Activated naive CD4-positive, alpha-beta T cell treated with anti-CD3 and anti-CD28 coated beads, Interleukin-2, amount 10 ng/mL, durations not matched to agents 7 days and 5 days (primary cell): ENCODE data around the gene LRBA.

ENCODE experiments used
- CTCF ChIA-PET: fragments of 350-600 bp; sonication (Branson Sonifier 250); formaldehyde crosslinking; loops from one replicate; lab custom pipeline; 2021; ENCODE audit warnings: antibody characterized with exemption; lab: Charles Lee
- DNase-seq: peaks from one replicate; pipeline ENCODE4 v3.0.0-alpha.2; 2020
- H3K27ac Mint-ChIP-seq: one replicate; pipeline ENCODE4 v1.8.0; 2021; ENCODE audit warnings: mild to moderate bottlenecking, moderate library complexity, mixed read lengths
- H3K27me3 Mint-ChIP-seq: one replicate; pipeline ENCODE4 v1.8.0; 2021; ENCODE audit warnings: mild to moderate bottlenecking, mixed read lengths
- H3K36me3 Mint-ChIP-seq: one replicate; pipeline ENCODE4 v1.8.0; 2021; ENCODE audit warnings: mixed read lengths
- H3K4me1 Mint-ChIP-seq: one replicate; pipeline ENCODE4 v1.8.0; 2021; ENCODE audit warnings: mixed read lengths
- H3K4me3 Mint-ChIP-seq: one replicate; pipeline ENCODE4 v1.8.0; 2021; ENCODE audit warnings: mild to moderate bottlenecking, moderate library complexity, mixed read lengths
- H3K9me3 Mint-ChIP-seq: one replicate; pipeline ENCODE4 v1.8.0; 2021; ENCODE audit warnings: mixed read lengths

The LRBA gene

DNA sequence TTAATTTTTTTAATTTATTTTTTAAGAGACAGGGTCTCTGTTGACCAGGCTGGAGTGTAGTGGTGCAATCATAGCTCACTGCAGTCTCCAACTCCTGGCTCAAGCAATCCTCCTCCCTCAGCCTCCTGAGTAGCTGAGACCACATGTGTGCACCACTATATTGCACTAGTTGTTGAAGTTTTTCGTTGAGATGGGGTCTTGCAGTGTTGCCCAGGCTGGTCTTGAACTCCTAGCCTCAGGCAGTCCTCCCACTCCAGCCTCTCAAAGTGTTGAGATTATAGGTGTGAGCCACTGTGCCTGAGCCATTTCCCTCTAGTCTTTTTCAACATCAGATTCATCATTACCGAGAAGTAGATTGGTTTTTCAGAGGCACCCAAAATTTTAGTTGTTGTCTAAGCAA, 771.2 kb downstream of the LRBA start:
- Mint-ChIP-seq H3K27me3 (peaks cover 9% of the 10 kb centered on the region), H3K4me3 (no peak overlapping the region)
- CTCF ChIA-PET, result interaction anchor here (0.7 to 2.6 kb wide), 9 partner anchors 9 to 623 kb away, joined by 3 to 12 read pairs (median 4); no protein-coding TSS in a partner anchor

GRCh38 chr4:150242820-150243458, 772.1 kb downstream of the LRBA start:
- no peak overlapping the region for H3K4me3 Mint-ChIP-seq
- no peaks in the 10 kb centered on the region for H3K36me3 Mint-ChIP-seq
- no peak overlapping the region for H3K27ac Mint-ChIP-seq
- H3K4me1 Mint-ChIP-seq, result no peaks in the 10 kb centered on the region
- H3K27me3 Mint-ChIP-seq, result peaks cover 9% of the 10 kb centered on the region
- DNase-seq, result no peak
- CTCF ChIA-PET, result interaction anchor here (0.6 to 2.6 kb wide), 21 partner anchors 8 to 817 kb away, joined by 3 to 12 read pairs (median 4); no protein-coding TSS in a partner anchor
- no peaks in the 10 kb centered on the region for H3K9me3 Mint-ChIP-seq

More for the DNA sequence above, 771.2 kb downstream of the LRBA start:
- no peak for DNase-seq
- Mint-ChIP-seq H3K36me3 (no peaks in the 10 kb centered on the region), H3K4me1 (no peaks in the 10 kb centered on the region), H3K9me3 (no peaks in the 10 kb centered on the region), H3K27ac (no peak overlapping the region)

DNA sequence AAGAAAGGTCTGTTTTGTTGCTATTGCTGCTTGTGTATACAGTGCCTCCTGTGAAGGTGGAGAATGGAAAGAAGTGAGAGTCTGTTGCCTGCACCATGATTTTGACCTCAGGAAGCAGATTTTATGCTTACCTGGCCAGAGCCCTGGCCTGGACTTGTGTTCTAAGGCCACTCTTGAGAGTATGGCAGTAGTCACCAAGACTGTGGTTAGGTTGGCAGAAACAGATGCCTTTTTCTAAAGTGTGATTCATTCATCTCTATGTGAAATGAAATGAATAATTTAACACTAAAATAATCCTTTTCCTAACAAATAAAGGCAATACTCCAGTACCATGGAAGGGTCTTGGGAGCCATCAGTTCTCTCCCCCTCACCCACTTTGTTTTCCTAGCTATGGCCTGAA, 775.1 kb downstream of the LRBA start:
- no peaks in the 10 kb centered on the region for H3K36me3 Mint-ChIP-seq
- DNase-seq, result no peak
- H3K4me3 Mint-ChIP-seq, result no peak overlapping the region
- CTCF ChIA-PET, result no interaction called here
- no peaks in the 10 kb centered on the region for H3K4me1 Mint-ChIP-seq
- no peaks in the 10 kb centered on the region for H3K9me3 Mint-ChIP-seq
- H3K27ac Mint-ChIP-seq, result no peak overlapping the region
- H3K27me3 Mint-ChIP-seq, result peaks cover 13% of the 10 kb centered on the region

GRCh38 chr4:150238591-150238990, 776.5 kb downstream of the LRBA start:
- no peaks in the 10 kb centered on the region for H3K4me1 Mint-ChIP-seq
- no peak overlapping the region for H3K27ac Mint-ChIP-seq
- no peaks in the 10 kb centered on the region for H3K36me3 Mint-ChIP-seq
- no peak overlapping the region for H3K4me3 Mint-ChIP-seq
- no peak for DNase-seq
- CTCF ChIA-PET, result no interaction called here
- no peaks in the 10 kb centered on the region for H3K9me3 Mint-ChIP-seq
- peaks cover 14% of the 10 kb centered on the region for H3K27me3 Mint-ChIP-seq

DNA sequence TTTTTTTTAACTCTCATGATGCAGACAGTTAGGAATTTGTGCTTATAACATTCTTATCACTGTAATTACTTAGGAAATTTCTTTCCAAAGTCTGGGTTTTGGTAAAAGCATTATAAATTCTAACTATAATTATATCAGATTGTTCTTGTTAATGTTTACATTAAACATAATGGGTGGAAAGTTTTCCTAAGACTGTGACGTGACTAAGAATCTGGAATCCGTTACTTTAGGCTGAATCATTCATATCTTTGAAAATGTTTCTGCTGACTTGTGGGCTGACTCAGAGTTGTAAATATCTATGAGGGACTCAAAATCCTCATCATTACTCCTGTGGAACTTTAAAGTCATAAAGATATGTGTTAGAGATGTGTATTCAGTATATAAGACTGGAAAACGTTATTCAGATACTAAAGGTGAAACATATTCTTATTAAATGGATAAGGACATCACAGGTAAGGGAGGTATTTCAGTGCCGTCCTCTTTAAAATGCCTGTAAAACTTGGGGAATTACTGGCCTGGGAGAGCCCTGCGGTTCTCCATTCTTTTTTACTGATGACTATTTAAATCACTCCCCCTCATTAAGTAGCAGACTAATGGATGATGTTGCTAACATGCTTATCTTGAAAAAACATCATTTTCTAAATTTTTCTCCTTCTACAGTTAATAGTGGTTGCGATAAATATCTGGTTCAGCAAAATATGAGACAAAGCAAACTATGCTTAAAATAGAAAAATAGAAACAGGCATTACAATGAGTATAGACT, 777.8 kb downstream of the LRBA start:
- Mint-ChIP-seq H3K9me3 (no peaks in the 10 kb centered on the region), H3K36me3 (no peaks in the 10 kb centered on the region), H3K4me3 (no peak overlapping the region), H3K27me3 (peaks cover 9% of the 10 kb centered on the region), H3K27ac (no peak overlapping the region), H3K4me1 (no peaks in the 10 kb centered on the region)
- CTCF ChIA-PET, result no interaction called here
- no peak for DNase-seq

GRCh38 chr4:150236626-150237025, 778.5 kb downstream of the LRBA start:
- Mint-ChIP-seq H3K9me3 (no peaks in the 10 kb centered on the region), H3K27me3 (peaks cover 9% of the 10 kb centered on the region), H3K36me3 (no peaks in the 10 kb centered on the region), H3K4me3 (no peak overlapping the region), H3K27ac (no peak overlapping the region), H3K4me1 (no peaks in the 10 kb centered on the region)
- no peak for DNase-seq
- CTCF ChIA-PET, result no interaction called here

GRCh38 chr4:150235808-150236271, 779.2 kb downstream of the LRBA start:
- no peaks in the 10 kb centered on the region for H3K4me1 Mint-ChIP-seq
- no peak overlapping the region for H3K27ac Mint-ChIP-seq
- H3K36me3 Mint-ChIP-seq, result no peaks in the 10 kb centered on the region
- no peak for DNase-seq
- no peaks in the 10 kb centered on the region for H3K9me3 Mint-ChIP-seq
- peaks cover 9% of the 10 kb centered on the region for H3K27me3 Mint-ChIP-seq
- CTCF ChIA-PET, result no interaction called here
- no peak overlapping the region for H3K4me3 Mint-ChIP-seq

- Mint-ChIP-seq H3K36me3 (no peaks in the 10 kb centered on the region), H3K27me3 (peaks cover 12% of the 10 kb centered on the region), H3K4me1 (no peaks in the 10 kb centered on the region), H3K27ac (no peak overlapping the region), H3K9me3 (no peaks in the 10 kb centered on the region), H3K4me3 (no peak overlapping the region)
- CTCF ChIA-PET, result interaction anchor here (1.0 kb wide), 1 partner anchor 8 kb away, joined by 4 read pairs; no protein-coding TSS in a partner anchor
- no peak for DNase-seq
Measured at GRCh38 chr4:150235317-150235716, 779.8 kb downstream of the LRBA start.

DNA sequence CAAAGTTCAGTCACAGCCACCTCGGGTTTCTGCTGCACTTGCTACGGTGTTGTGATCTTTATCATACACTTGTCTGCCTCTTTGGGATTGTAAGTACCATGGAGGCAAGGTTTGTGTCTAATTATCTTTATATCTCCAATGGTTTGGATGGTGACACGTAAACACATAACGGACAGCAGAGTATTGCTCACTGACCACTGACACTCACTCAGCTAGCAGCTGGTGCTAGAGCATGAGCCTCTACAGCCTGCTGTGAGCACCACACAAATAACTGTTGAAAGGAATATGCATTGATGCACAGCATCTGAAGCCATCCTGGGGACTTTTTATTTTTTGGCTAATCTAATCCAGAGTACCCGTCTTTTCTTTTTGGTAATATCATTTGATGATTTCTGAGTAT, 780.8 kb downstream of the LRBA start:
- H3K27me3 Mint-ChIP-seq, result peaks cover 17% of the 10 kb centered on the region
- DNase-seq, result no peak
- CTCF ChIA-PET, result no interaction called here
- H3K9me3 Mint-ChIP-seq, result no peaks in the 10 kb centered on the region
- H3K4me1 Mint-ChIP-seq, result no peaks in the 10 kb centered on the region
- H3K4me3 Mint-ChIP-seq, result no peak overlapping the region
- no peak overlapping the region for H3K27ac Mint-ChIP-seq
- H3K36me3 Mint-ChIP-seq, result no peaks in the 10 kb centered on the region

DNA sequence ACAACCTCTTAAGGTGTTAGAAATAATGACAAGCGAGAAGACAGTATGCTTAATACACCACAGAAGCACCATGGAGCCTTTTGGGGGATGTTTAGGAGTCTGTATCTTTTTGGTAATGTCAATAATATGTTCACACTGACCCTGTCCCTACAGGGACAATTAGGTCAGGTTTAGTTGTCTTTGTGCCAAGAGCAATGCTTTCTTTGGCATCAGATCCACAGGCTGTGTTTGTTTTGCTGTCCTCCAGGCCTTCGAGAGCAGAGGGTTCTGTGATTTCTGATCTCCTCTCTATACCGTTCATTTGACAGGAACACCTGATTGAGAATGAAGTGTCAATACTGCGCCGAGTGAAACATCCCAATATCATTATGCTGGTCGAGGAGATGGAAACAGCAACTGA, 783.1 kb downstream of the LRBA start:
- H3K27me3 Mint-ChIP-seq, result peaks cover 23% of the 10 kb centered on the region
- H3K4me1 Mint-ChIP-seq, result no peaks in the 10 kb centered on the region
- H3K27ac Mint-ChIP-seq, result no peak overlapping the region
- no peaks in the 10 kb centered on the region for H3K36me3 Mint-ChIP-seq
- CTCF ChIA-PET, result interaction anchor here (2.0 kb wide), 1 partner anchor 11 kb away, joined by 12 read pairs; no protein-coding TSS in a partner anchor
- DNase-seq, result no peak
- no peaks in the 10 kb centered on the region for H3K9me3 Mint-ChIP-seq
- H3K4me3 Mint-ChIP-seq, result no peak overlapping the region

- CTCF ChIA-PET, result interaction anchor here (2.0 kb wide), 1 partner anchor 12 kb away, joined by 12 read pairs; no protein-coding TSS in a partner anchor
- H3K4me1 Mint-ChIP-seq, result no peaks in the 10 kb centered on the region
- H3K27ac Mint-ChIP-seq, result no peak overlapping the region
- no peaks in the 10 kb centered on the region for H3K9me3 Mint-ChIP-seq
- H3K36me3 Mint-ChIP-seq, result no peaks in the 10 kb centered on the region
- DNase-seq, result no peak
- H3K4me3 Mint-ChIP-seq, result no peak overlapping the region
- peaks cover 23% of the 10 kb centered on the region for H3K27me3 Mint-ChIP-seq
Measured at GRCh38 chr4:150231107-150231770, 783.8 kb downstream of the LRBA start.

DNA sequence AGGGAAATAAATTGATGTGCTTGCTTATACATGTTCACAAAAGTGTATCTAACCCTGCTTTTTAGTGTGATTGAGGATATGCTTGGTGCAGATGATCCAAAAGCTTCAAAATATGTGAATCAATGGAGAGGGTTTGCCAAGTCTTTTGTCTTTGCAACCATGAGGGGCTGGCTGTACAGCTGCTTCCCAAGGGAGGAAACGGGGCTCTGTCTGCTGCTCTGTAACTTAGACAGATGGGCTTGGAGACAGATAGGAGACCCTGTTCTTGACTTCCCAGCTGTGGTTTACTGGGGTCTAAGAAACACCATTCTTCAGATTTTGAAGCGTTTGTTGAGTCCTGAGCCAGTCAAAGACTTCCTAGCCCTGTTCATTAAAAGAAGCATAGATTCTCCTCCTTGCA, 784.5 kb downstream of the LRBA start:
- Mint-ChIP-seq H3K27ac (no peak overlapping the region), H3K9me3 (no peaks in the 10 kb centered on the region)
- CTCF ChIA-PET, result interaction anchor here (2.0 kb wide), 1 partner anchor 13 kb away, joined by 12 read pairs; no protein-coding TSS in a partner anchor

DNA sequence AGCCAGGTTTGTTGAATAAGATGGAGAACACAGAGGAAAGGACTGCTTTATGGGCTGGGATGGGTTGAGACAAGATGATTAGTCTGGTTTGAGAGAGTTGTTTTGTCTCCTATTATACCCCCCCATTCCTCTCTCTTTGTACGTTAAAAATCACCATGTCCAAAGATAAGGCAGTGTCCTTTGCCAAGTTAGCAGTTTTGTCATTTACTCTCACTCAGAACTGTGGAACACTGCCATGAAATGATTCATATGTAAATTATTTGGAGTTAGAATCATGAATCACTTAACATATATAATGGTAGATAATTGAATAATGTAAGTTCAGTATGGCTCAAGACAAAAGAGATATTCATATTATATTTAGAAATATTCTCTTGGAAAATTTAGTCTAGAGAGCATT, 785.6 kb downstream of the LRBA start:
- no peak overlapping the region for H3K4me3 Mint-ChIP-seq
- no peak overlapping the region for H3K27ac Mint-ChIP-seq
- DNase-seq, result no peak
- no peaks in the 10 kb centered on the region for H3K4me1 Mint-ChIP-seq
- H3K36me3 Mint-ChIP-seq, result no peaks in the 10 kb centered on the region
- H3K9me3 Mint-ChIP-seq, result no peaks in the 10 kb centered on the region
- peaks cover 14% of the 10 kb centered on the region for H3K27me3 Mint-ChIP-seq
- CTCF ChIA-PET, result no interaction called here

More for the DNA sequence above, 784.5 kb downstream of the LRBA start:
- Mint-ChIP-seq H3K4me1 (no peaks in the 10 kb centered on the region), H3K4me3 (no peak overlapping the region), H3K27me3 (peaks cover 23% of the 10 kb centered on the region), H3K36me3 (no peaks in the 10 kb centered on the region)
- no peak for DNase-seq

DNA sequence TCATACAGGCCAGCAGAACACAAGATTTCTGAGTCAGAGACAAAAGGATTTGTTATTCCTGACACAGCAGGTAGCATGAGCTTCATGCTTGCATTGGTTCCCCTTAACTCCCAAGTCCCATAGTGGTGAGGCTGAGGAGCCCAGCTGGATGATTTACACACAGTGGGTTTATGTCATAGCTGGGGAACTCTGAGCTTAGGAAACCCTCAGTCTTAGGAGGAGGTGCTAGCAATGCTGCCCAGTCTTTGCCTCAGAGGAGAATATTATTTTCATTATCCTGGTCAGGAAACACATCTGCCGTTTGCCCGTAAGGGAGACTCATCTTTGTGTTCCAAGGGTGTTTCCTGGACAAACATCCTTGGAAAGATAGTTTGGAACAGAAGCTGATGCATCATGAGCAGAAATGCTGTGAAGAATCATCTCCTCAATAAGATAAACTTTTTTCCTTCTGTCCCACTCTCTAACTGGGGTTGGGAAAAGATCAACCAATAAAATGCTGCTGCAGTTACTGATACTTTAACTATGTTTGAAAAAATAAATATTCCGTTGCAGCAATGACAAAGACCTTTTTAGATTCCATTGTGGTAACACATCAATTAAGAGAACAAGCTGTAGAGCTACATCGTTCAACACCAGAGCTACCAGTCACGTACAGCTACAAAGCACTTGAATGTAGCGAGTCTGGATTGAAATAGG, 790.0 kb downstream of the LRBA start:
- Mint-ChIP-seq H3K9me3 (no peaks in the 10 kb centered on the region), H3K27me3 (peaks cover 8% of the 10 kb centered on the region), H3K27ac (no peak overlapping the region), H3K4me1 (no peaks in the 10 kb centered on the region), H3K4me3 (no peak overlapping the region), H3K36me3 (no peaks in the 10 kb centered on the region)
- no peak for DNase-seq
- CTCF ChIA-PET, result interaction anchor here (1.1 kb wide), 1 partner anchor 18 kb away, joined by 5 read pairs; no protein-coding TSS in a partner anchor
